IMR-90 (cell line): ENCODE data around the gene NLRX1. TPM values are rescaled to one million over a fixed set of nuclear protein-coding genes. Genes with fewer than 3 reads are reported as not detected.

Experiments
- ATAC-seq: fragments of 200-7000 bp; cut with Tn5 transposase; 2 replicates; pipeline ENCODE4 v1.9.1; 2020; ENCODE audit warnings: low read depth, mild to moderate bottlenecking, moderate library complexity
- BruUV-seq: library from RNA; stranded (reverse); fragments of 400-500 nt; replicated peaks from 2 replicates; lab custom pipeline; 2021; lab: Mats Ljungman, UMichigan
- CTCF ChIA-PET: fragments of 300-600 bp; formaldehyde crosslinking; extraction: SDS; loops from one replicate; lab custom pipeline; 2021; ENCODE audit warnings: antibody characterized with exemption; lab: Yijun Ruan, JAX
- POLR2A ChIA-PET: fragments of 300-600 bp; sonication (Branson Sonifier 250); formaldehyde crosslinking; loops from one replicate; lab custom pipeline; 2022; ENCODE audit warnings: antibody characterized with exemption; ENCODE audit not compliant: unreplicated experiment; lab: Charles Lee
- DNase-seq: peaks from one replicate; pipeline ENCODE4 v3.0.0; 2013
- H2AFZ ChIP-seq: replicated peaks from 2 replicates; pipeline ENCODE3; 2013; ENCODE audit warnings: low read length, mild to moderate bottlenecking; ENCODE audit not compliant: poor library complexity
- H2AK5ac ChIP-seq: 2 replicates; pipeline ENCODE4 v1.6.1; 2013; ENCODE audit warnings: low read depth, low read length, inconsistent platforms
- H2AK9ac ChIP-seq: replicated peaks from 2 replicates; pipeline ENCODE3; 2013; ENCODE audit warnings: mild to moderate bottlenecking, low read depth, low read length, moderate library complexity; ENCODE audit not compliant: poor library complexity
- H2BK120ac ChIP-seq: 2 replicates; pipeline ENCODE4 v1.6.1; 2013; ENCODE audit warnings: low read depth, low read length, inconsistent platforms
- H2BK15ac ChIP-seq: 3 replicates; pipeline ENCODE4 v1.6.1; 2013; ENCODE audit warnings: low read depth, low read length, inconsistent platforms
- H2BK20ac ChIP-seq: 2 replicates; pipeline ENCODE4 v1.6.1; 2013; ENCODE audit warnings: low read depth, mild to moderate bottlenecking, inconsistent platforms, low read length, moderate library complexity
- H2BK5ac ChIP-seq: 2 replicates; pipeline ENCODE4 v1.6.1; 2013; ENCODE audit warnings: mild to moderate bottlenecking, low read depth, low read length, inconsistent platforms; ENCODE audit not compliant: poor library complexity, severe bottlenecking
- H3K14ac ChIP-seq: replicated peaks from 2 replicates; pipeline ENCODE4 v1.6.1; 2013; ENCODE audit warnings: low read depth, low read length, inconsistent platforms
- H3K18ac ChIP-seq: 2 replicates; pipeline ENCODE4 v1.6.1; 2013; ENCODE audit warnings: low read depth, low read length, control low read depth
- H3K23ac ChIP-seq: 2 replicates; pipeline ENCODE4 v1.6.1; 2013; ENCODE audit warnings: low read depth, low read length, inconsistent platforms
- H3K27ac ChIP-seq: 2 replicates; pipeline ENCODE4 v1.5.1; 2013; ENCODE audit warnings: mild to moderate bottlenecking, control low read depth, low read length; ENCODE audit not compliant: insufficient read depth
- H3K27me3 ChIP-seq: 2 replicates; pipeline ENCODE4 v1.6.1; 2013; ENCODE audit warnings: low read length; ENCODE audit not compliant: control insufficient read depth, insufficient read depth
- H3K36me3 ChIP-seq: 2 replicates; pipeline ENCODE4 v1.6.1; 2013; ENCODE audit warnings: low read length, mixed read lengths; ENCODE audit not compliant: control insufficient read depth, insufficient read depth
- H3K4ac ChIP-seq: 2 replicates; pipeline ENCODE4 v1.6.1; 2013; ENCODE audit warnings: low read depth, low read length, inconsistent platforms
- H3K4me1 ChIP-seq: 2 replicates; pipeline ENCODE4 v1.6.1; 2013; ENCODE audit warnings: low read length, mixed read lengths; ENCODE audit not compliant: control insufficient read depth, insufficient read depth
- H3K4me2 ChIP-seq: 2 replicates; pipeline ENCODE4 v1.6.1; 2013; ENCODE audit warnings: low read depth, mild to moderate bottlenecking, control low read depth, low read length, moderate library complexity
- H3K4me3 ChIP-seq: 2 replicates; pipeline ENCODE4 v1.5.1; 2013; ENCODE audit warnings: low read depth, mild to moderate bottlenecking, control low read depth, low read length, moderate library complexity; ENCODE audit not compliant: insufficient read depth
- H3K56ac ChIP-seq: 2 replicates; pipeline ENCODE4 v1.6.1; 2013; ENCODE audit warnings: low read length, inconsistent platforms; ENCODE audit not compliant: insufficient read depth; ENCODE audit errors: extremely low read depth
- H3K79me1 ChIP-seq, 2 experiments: 2 replicates each; pipeline ENCODE4 v1.6.1; 2013; ENCODE audit warnings: low read length in 2 of 2, inconsistent platforms in 1 of 2, low read depth in 1 of 2
- H3K9ac ChIP-seq: 2 replicates; pipeline ENCODE4 v1.6.1; 2013; ENCODE audit warnings: low read depth, low read length, control low read depth
- H3K9me1 ChIP-seq: 2 replicates; pipeline ENCODE4 v1.6.1; 2013; ENCODE audit warnings: low read length, inconsistent platforms; ENCODE audit not compliant: insufficient read depth
- H3K9me3 ChIP-seq: 2 replicates; pipeline ENCODE4 v1.6.1; 2013; ENCODE audit warnings: low read length; ENCODE audit not compliant: control insufficient read depth, insufficient read depth
- H4K20me1 ChIP-seq: 2 replicates; pipeline ENCODE4 v1.6.1; 2013; ENCODE audit warnings: low read length, inconsistent platforms; ENCODE audit not compliant: insufficient read depth
- H4K5ac ChIP-seq: 2 replicates; pipeline ENCODE4 v1.6.1; 2013; ENCODE audit warnings: mild to moderate bottlenecking, low read depth, low read length, control low read depth
- H4K8ac ChIP-seq, 2 experiments: 2 replicates each; pipeline ENCODE4 v1.6.1; 2013; ENCODE audit warnings: low read depth in 2 of 2, low read length in 2 of 2, control low read depth in 1 of 2, inconsistent platforms in 1 of 2
- H4K91ac ChIP-seq: 2 replicates; pipeline ENCODE4 v1.6.1; 2013; ENCODE audit warnings: low read depth, low read length, inconsistent platforms; ENCODE audit not compliant: insufficient read depth
- BHLHE40 ChIP-seq: fragments of 150-350 bp; IDR thresholded peaks from 2 replicates; pipeline ENCODE4 v1.6.1; 2016; ENCODE audit warnings: mild to moderate bottlenecking, low read depth, low read length
- CEBPB ChIP-seq: IDR thresholded peaks from 2 replicates; pipeline ENCODE4 v1.6.1; 2012; ENCODE audit warnings: low read depth, low read length, improper control_type of control experiment
- CTCF ChIP-seq: conservative IDR thresholded peaks from 2 replicates; pipeline ENCODE4 v1.5.1; 2012; ENCODE audit warnings: mild to moderate bottlenecking, low read depth, low read length, improper control_type of control experiment
- ELK1 ChIP-seq: fragments of 150-350 bp; IDR thresholded peaks from 2 replicates; pipeline ENCODE4 v1.6.1; 2016; ENCODE audit warnings: low read depth, mild to moderate bottlenecking, low read length, moderate library complexity, borderline replicate concordance
- MAZ ChIP-seq: IDR thresholded peaks from 2 replicates; pipeline ENCODE4 v1.6.1; 2012; ENCODE audit warnings: low read depth, mild to moderate bottlenecking, low read length, improper control_type of control experiment, moderate library complexity, borderline replicate concordance
- POLR2A ChIP-seq: IDR thresholded peaks from 2 replicates; pipeline ENCODE4 v1.6.1; 2012; ENCODE audit warnings: mild to moderate bottlenecking, low read depth, low read length
- RCOR1 ChIP-seq: IDR thresholded peaks from 2 replicates; pipeline ENCODE4 v1.6.1; 2012; ENCODE audit warnings: mild to moderate bottlenecking, low read length, improper control_type of control experiment; ENCODE audit not compliant: insufficient replicate concordance
- WGBS, 2 experiments: methylation state at CpG; one replicate each; pipeline versions ENCODE4 v1.1.5 to v1.1.7; 2013; ENCODE audit warnings: missing lambda C conversion rate in 2 of 2; ENCODE audit not compliant: insufficient read length in 1 of 2; ENCODE audit errors: extremely low coverage in 2 of 2; 5-methylcytosine and 5-hydroxymethylcytosine counted together
- dilution Hi-C: fragments of 300-500 bp; cut with HindIII; formaldehyde crosslinking; loops from one replicate; pipeline ENCODE4 v1.14.3; 2018; ENCODE audit warnings: low sequenced_read_pairs; ENCODE audit not compliant: unreplicated experiment
- in situ Hi-C: fragments of 300-500 bp; cut with MboI; formaldehyde crosslinking; loops from 3 replicates; pipeline ENCODE4 v1.14.3; 2019; ENCODE audit warnings: low sequenced_read_pairs, inconsistent platforms, mixed read lengths
- intact Hi-C: fragments of 100-400 bp; cut with micrococcal nuclease; formaldehyde crosslinking; loops from 2 replicates; pipeline ENCODE4 v1.10.0; 2022
- polyA plus RNA-seq, 3 experiments: library from polyadenylated mRNA; depleted of rRNA; stranded (reverse); fragments of >200 nt; gene quantifications; 2 replicates each; pipeline ENCODE4 v1.2.3, GENCODE V29; 2012; ENCODE audit warnings: low replicate concordance in 1 of 3
- total RNA-seq: library from RNA; depleted of rRNA; stranded (reverse); fragments of >200 nt; gene quantifications from 2 replicates; pipeline ENCODE4 v1.2.3, GENCODE V29; 2012

The NLRX1 gene
- total and polyA plus RNA-seq, 2 of the 4 experiments (the other 2 are of a cell fraction), result 3.0 to 4.9 TPM

GRCh38 chr11:119167933-119168332 is 592 bp upstream of the NLRX1 start:
- peaks cover 6% of the 10 kb centered on the region for H3K4me1 ChIP-seq
- H4K8ac ChIP-seq, result no peak overlapping the region; a peak in 1 of 4 replicates
- H3K9ac ChIP-seq, result no peak overlapping the region
- WGBS, 2 experiments, result 83% methylated on average over 1 of the region's 6 CpGs; no CpG with 5 or more reads in 1 of the 2 experiments
- ATAC-seq (no peak), DNase-seq (no peak)
- H2BK15ac ChIP-seq, result no peak overlapping the region
- no peak for TF ChIP-seq RCOR1
- TF ChIP-seq POLR2A, result no peak
- TF ChIP-seq CTCF, result no peak
- TF ChIP-seq BHLHE40, result no peak
- no peak for TF ChIP-seq MAZ
- TF ChIP-seq ELK1, result no peak
- no peak for TF ChIP-seq CEBPB
- intact Hi-C loops (loop anchor here (2.0 kb wide), 1 partner anchor 29 kb away; no protein-coding TSS in a partner anchor), dilution Hi-C loops (no loop called here), in situ Hi-C loops (no loop called here)
- H2BK5ac ChIP-seq, result no peak overlapping the region
- no peak overlapping the region for H4K5ac ChIP-seq
- H2AK9ac ChIP-seq, result peak overlapping the region; percentile 90
- no peak overlapping the region for H3K23ac ChIP-seq
- no peaks in the 10 kb centered on the region for H3K9me3 ChIP-seq
- peaks cover 3 to 12% of the 10 kb centered on the region in 2 experiments; a peak in 3 of 4 replicates for H3K79me1 ChIP-seq
- peak overlapping the region; percentile 99; the same call in 1 of the 2 replicates for H3K4ac ChIP-seq
- H3K9me1 ChIP-seq, result peaks cover 5% of the 10 kb centered on the region; the same call in 1 of the 2 replicates
- POLR2A ChIA-PET, result no interaction called here
- no peaks in the 10 kb centered on the region for H3K36me3 ChIP-seq
- H2AFZ ChIP-seq, result peak overlapping the region; percentile 100
- peaks cover 3% of the 10 kb centered on the region; the same call in 1 of the 2 replicates for H3K27me3 ChIP-seq
- H3K27ac ChIP-seq, result no peak overlapping the region
- no peak overlapping the region for H3K18ac ChIP-seq
- BruUV-seq, result no TSS peak
- H4K91ac ChIP-seq, result no peak overlapping the region; the same call in 1 of the 2 replicates
- H2BK120ac ChIP-seq, result no peak overlapping the region
- H3K56ac ChIP-seq, result no peak overlapping the region
- no peak overlapping the region for H3K4me3 ChIP-seq
- CTCF ChIA-PET, result no interaction called here
- peak overlapping the region; percentile 88 for H2AK5ac ChIP-seq
- no peak overlapping the region for H3K14ac ChIP-seq
- H3K4me2 ChIP-seq, result no peak overlapping the region
- H4K20me1 ChIP-seq, result no peaks in the 10 kb centered on the region
- no peak overlapping the region for H2BK20ac ChIP-seq
